ENCODE results near the gene CA6. TPM values are rescaled to one million over a fixed set of nuclear protein-coding genes. Genes with fewer than 3 reads are reported as not detected.
A peak's percentile ranks its signal among the peaks of the same experiment; 100 is the strongest.

CA6 gene
- total RNA-seq, 4 donors from 2014 or later: not detected

- no peaks in the 10 kb centered on the region for H3K36me3 ChIP-seq
- WGBS, 2 donors: 58 to 60% methylated on average over 21 of the region's 21 CpGs
- no peaks in the 10 kb centered on the region for H3K27me3 ChIP-seq
- H3K4me1 ChIP-seq: peaks cover 0 to 12% (median 0%) of the 10 kb centered on the region in 4 donors
- H3K27ac ChIP-seq: no peak overlapping the region
- no peak for DNase-seq (ENCODE audit: low spot score in 2 of 2)
- H3K9me3 ChIP-seq: no peaks in the 10 kb centered on the region
- H3K4me3 ChIP-seq: no peak overlapping the region
- TF ChIP-seq EP300 (IDR thresholded peaks at IDR 0.05): no peak
- TF ChIP-seq POLR2A (IDR thresholded peaks at IDR 0.05): no peak
- TF ChIP-seq CTCF (IDR thresholded peaks at IDR 0.05): peak in 3 of 5 experiments; percentile 22 to 29 (median 25)
Observed at GRCh38 chr1:9009438-9010370, 64.0 kb downstream of the CA6 start.

GRCh38 chr1:9010781-9011323 is 65.2 kb downstream of the CA6 start:
- no peaks in the 10 kb centered on the region for H3K27me3 ChIP-seq
- H3K27ac ChIP-seq: no peak overlapping the region
- peaks cover 0 to 8% (median 0%) of the 10 kb centered on the region in 4 donors for H3K4me1 ChIP-seq
- H3K36me3 ChIP-seq: no peaks in the 10 kb centered on the region
- H3K4me3 ChIP-seq: no peak overlapping the region
- peak in 1 of 2 donors; percentile 28 for DNase-seq (ENCODE audit: low spot score in 2 of 2)
- WGBS, 2 donors: 71 to 72% methylated on average over 8 of the region's 8 CpGs
- TF ChIP-seq EP300 (IDR thresholded peaks at IDR 0.05) (peak in 1 of 2 donors; percentile 50), CTCF (IDR thresholded peaks at IDR 0.05) (no peak)
- no peaks in the 10 kb centered on the region for H3K9me3 ChIP-seq

GRCh38 chr1:9013819-9014218 is 68.2 kb downstream of the CA6 start:
- Histone ChIP-seq H3K27me3 (no peaks in the 10 kb centered on the region), H3K9me3 (no peaks in the 10 kb centered on the region), H3K4me3 (no peak overlapping the region), H3K4me1 (peaks cover 0 to 8% (median 0%) of the 10 kb centered on the region in 4 donors), H3K27ac (no peak overlapping the region), H3K36me3 (no peaks in the 10 kb centered on the region)
- TF ChIP-seq EP300 (IDR thresholded peaks at IDR 0.05) (no peak), CTCF (IDR thresholded peaks at IDR 0.05) (no peak), POLR2A (IDR thresholded peaks at IDR 0.05) (no peak)
- DNase-seq (ENCODE audit: low spot score in 2 of 2): no peak
- WGBS, 2 donors: 72 to 82% methylated on average over 8 of the region's 8 CpGs

- Histone ChIP-seq H3K27me3 (no peaks in the 10 kb centered on the region), H3K4me1 (peaks cover 0 to 8% (median 0%) of the 10 kb centered on the region in 4 donors), H3K4me3 (no peak overlapping the region), H3K27ac (no peak overlapping the region), H3K9me3 (no peaks in the 10 kb centered on the region), H3K36me3 (no peaks in the 10 kb centered on the region)
- no peak for TF ChIP-seq CTCF (IDR thresholded peaks at IDR 0.05)
- no peak for TF ChIP-seq POLR2A (IDR thresholded peaks at IDR 0.05)
- no peak for TF ChIP-seq EP300 (IDR thresholded peaks at IDR 0.05)
- DNase-seq (ENCODE audit: low spot score in 2 of 2): no peak
- 81 to 86% methylated on average over 35 to 36 of the region's 36 CpGs for WGBS, 2 donors
Observed at GRCh38 chr1:9014475-9015375, 69.1 kb downstream of the CA6 start.

Data from tibial nerve (tissue), 4 donors.